ENCODE measurements around the gene ECSIT. TPM values are rescaled to one million over a fixed set of nuclear protein-coding genes. Genes with fewer than 3 reads are reported as not detected.
A peak's percentile ranks its signal among the peaks of the same experiment; 100 is the strongest.

The ECSIT gene
- total RNA-seq, 2 experiments from 2014 or later, result 27.2 to 27.4 TPM

DNA sequence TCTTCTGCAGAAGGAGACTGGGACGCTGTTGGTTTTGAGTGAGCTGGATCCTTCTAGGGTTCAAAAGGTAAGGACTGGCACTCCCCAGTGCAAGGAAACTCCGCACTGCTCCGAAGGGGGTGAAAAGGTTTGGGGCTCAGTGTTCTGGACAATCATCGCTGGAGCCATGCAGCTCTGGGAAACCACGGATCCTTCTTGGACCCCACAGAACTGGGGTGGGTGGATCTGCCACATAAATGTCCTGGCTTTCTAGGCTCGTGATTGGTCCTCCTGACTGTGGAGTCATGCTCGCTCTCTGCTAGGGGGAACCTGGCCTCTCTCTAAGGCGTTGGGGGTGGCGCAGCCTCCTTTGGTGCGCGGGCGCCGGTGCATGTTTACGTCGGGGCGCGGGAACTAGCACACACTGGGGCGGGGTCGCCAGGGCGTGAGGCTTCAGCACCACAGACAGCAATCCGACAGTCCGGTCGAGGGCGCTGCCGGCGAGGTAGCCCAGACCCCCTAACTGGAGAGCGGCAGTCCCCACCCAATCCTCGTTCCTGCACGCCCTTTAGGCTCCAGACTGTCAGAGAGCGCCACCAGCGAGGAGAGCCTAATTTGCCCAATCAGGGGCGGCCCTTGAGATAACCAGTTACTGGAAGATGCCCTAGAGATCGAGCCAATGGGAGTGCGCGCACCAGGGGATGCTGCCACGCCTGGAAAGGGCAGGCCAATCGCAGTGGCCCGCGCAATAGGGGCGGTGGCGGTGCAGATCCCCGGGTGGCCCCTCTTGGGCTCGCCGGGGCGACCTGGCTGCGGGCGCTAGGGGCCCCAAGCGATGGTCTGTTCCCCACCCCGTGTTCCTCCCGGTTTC is 47.2 kb downstream of the ECSIT start:
- H3K36me3 ChIP-seq (ENCODE audit: insufficient read depth, low read length), result peaks cover 3% of the 10 kb centered on the region
- ChIA-PET CTCF (interaction anchor here (0.6 to 1.8 kb wide), 18 partner anchors 8 to 412 kb away, joined by 3 to 28 read pairs (median 4); partner anchors contain the start of genes CCDC159, ELOF1, EPOR and ODAD3), POLR2A (interaction anchor here (0.6 to 2.0 kb wide), 9 partner anchors 11 to 241 kb away, joined by 3 to 15 read pairs (median 5); partner anchors contain the start of genes ECSIT, ODAD3, PRKCSH and SWSAP1)
- DNase-seq (peak; percentile 15 to 79 (median 46)), ATAC-seq (ENCODE audit: poor library complexity) (peak; percentile 73)
- H3K27ac ChIP-seq (ENCODE audit: low read depth in 1 of 2, low read length in 2 of 2), result no peak overlapping the region
- Mint-ChIP-seq H3K4me3 (peak overlapping the region; percentile 54), H3K36me3 (ENCODE audit: low read depth) (peaks cover 8% of the 10 kb centered on the region), H3K9me3 (no peaks in the 10 kb centered on the region), H3K27ac (no peak overlapping the region), H3K4me1 (ENCODE audit: low read depth) (peaks cover 22% of the 10 kb centered on the region), H3K27me3 (peaks cover 57% of the 10 kb centered on the region)
- peaks cover 0 to 22% of the 10 kb centered on the region in 2 experiments for H3K9me3 ChIP-seq (ENCODE audit: control insufficient read depth in 1 of 2, insufficient read depth in 1 of 2, low read length in 2 of 2)
- TF ChIP-seq, protein P1, sequence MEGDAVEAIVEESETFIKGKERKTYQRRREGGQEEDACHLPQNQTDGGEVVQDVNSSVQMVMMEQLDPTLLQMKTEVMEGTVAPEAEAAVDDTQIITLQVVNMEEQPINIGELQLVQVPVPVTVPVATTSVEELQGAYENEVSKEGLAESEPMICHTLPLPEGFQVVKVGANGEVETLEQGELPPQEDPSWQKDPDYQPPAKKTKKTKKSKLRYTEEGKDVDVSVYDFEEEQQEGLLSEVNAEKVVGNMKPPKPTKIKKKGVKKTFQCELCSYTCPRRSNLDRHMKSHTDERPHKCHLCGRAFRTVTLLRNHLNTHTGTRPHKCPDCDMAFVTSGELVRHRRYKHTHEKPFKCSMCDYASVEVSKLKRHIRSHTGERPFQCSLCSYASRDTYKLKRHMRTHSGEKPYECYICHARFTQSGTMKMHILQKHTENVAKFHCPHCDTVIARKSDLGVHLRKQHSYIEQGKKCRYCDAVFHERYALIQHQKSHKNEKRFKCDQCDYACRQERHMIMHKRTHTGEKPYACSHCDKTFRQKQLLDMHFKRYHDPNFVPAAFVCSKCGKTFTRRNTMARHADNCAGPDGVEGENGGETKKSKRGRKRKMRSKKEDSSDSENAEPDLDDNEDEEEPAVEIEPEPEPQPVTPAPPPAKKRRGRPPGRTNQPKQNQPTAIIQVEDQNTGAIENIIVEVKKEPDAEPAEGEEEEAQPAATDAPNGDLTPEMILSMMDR (IDR thresholded peaks at IDR 0.05), result no peak
- intact Hi-C loops (cut with DNase I, micrococcal nuclease), result loop anchor here (1.0 to 10.0 kb wide), 9 partner anchors 24 to 344 kb away; partner anchors contain the start of genes ODAD3 (in 2 of the 2), PRKCSH (in 2 of the 2) and ZNF653 (in 1 of the 2)
- H3K4me3 ChIP-seq (ENCODE audit: low read length), result peak overlapping the region; percentile 7
- H3K4me1 ChIP-seq (ENCODE audit: insufficient read depth, low read length), result peaks cover 36% of the 10 kb centered on the region
- H3K27me3 ChIP-seq (ENCODE audit: control insufficient read depth in 1 of 2, insufficient read depth in 2 of 2, low read length in 2 of 2), result peaks cover 27 to 35% of the 10 kb centered on the region in 2 experiments

DNA sequence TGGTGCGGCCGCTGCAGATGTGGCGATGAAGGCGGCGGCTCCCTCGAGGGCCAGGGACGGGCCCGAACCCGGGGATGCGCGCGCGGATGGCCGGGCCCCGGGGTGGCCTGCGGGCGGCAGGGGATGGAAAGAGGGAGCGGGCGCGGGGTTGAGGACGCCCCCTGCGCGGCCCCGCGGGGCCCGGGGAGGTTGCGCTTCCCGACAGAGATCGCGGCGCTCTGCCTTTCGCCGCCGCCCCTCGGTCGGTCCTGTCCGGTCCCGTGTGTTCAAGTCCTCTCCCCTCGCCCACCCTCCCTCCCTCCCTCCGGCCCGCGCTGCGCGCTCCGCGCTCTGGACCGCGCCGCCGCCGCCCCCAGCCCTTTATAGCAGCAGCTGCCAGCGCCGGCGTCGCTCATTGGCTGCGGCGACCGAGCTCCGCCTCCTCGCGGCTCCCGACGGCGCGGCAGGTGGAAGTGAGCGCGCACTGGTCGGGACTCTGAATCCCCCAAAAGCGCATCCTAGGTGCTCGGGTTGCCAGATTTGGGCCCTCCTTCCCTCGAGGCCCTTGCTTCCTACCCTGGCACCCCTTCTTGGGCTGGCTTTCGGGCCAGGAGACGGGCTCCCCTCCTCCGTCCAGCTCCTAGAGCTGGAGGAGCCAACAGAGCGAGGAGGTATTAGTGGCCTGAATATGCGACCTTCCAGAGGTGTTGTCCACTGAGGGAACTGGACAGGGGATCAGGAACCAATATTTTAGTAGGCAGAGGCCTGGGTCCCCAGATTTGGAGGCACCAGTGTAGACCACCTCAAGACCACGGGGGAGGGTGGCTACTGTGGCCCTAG is 48.0 kb downstream of the ECSIT start, which contains the start of gene ELAVL3:
ELAVL3 (minus strand) TSS at position 332 of the 819 bp plus-strand sequence. CDS start 438 bp downstream, outside the sequence.
- Histone ChIP-seq H3K9me3 (ENCODE audit: control insufficient read depth in 1 of 2, insufficient read depth in 1 of 2, low read length in 2 of 2) (peaks cover 0 to 20% of the 10 kb centered on the region in 2 experiments), H3K4me1 (ENCODE audit: insufficient read depth, low read length) (peaks cover 36% of the 10 kb centered on the region), H3K36me3 (ENCODE audit: insufficient read depth, low read length) (peaks cover 3% of the 10 kb centered on the region), H3K27me3 (ENCODE audit: control insufficient read depth in 1 of 2, insufficient read depth in 2 of 2, low read length in 2 of 2) (peaks cover 27 to 35% of the 10 kb centered on the region in 2 experiments), H3K4me3 (ENCODE audit: low read length) (peak within 1 kb of the TSS; percentile 7), H3K27ac (ENCODE audit: low read depth in 1 of 2, low read length in 2 of 2) (no peak within 1 kb of the TSS)
- ChIA-PET CTCF (interaction anchor here (1.3 to 1.7 kb wide), 3 partner anchors 46 to 100 kb away, joined by 3 to 8 read pairs (median 5); partner anchors contain the start of genes ELOF1, ODAD3 and PRKCSH), POLR2A (no interaction called here)
- peaks cover 8% of the 10 kb centered on the region for H3K36me3 Mint-ChIP-seq (ENCODE audit: low read depth)
- intact Hi-C loops (cut with DNase I, micrococcal nuclease), result loop anchor here (5.0 to 10.0 kb wide), 3 partner anchors 44 to 239 kb away; partner anchors contain the start of genes ODAD3 (in 2 of the 2) and PRKCSH (in 2 of the 2)
- no peak within 1 kb of the TSS for H3K27ac Mint-ChIP-seq
- peaks cover 57% of the 10 kb centered on the region for H3K27me3 Mint-ChIP-seq
- no peaks in the 10 kb centered on the region for H3K9me3 Mint-ChIP-seq
- H3K4me1 Mint-ChIP-seq (ENCODE audit: low read depth), result peaks cover 22% of the 10 kb centered on the region
- ATAC-seq (ENCODE audit: poor library complexity) (no peak), DNase-seq (peak in 2 of 14 experiments; percentile 42 to 44)
- peak within 1 kb of the TSS; percentile 54 for H3K4me3 Mint-ChIP-seq
- TF ChIP-seq, protein P1 (IDR thresholded peaks at IDR 0.05), result no peak
